Neural cell (in vitro differentiated cells): Measurements from ENCODE around the gene PRMT2. TPM values are rescaled to one million over a fixed set of nuclear protein-coding genes. Genes with fewer than 3 reads are reported as not detected.

ENCODE experiments used
- H2AFZ ChIP-seq: fragments of 200-600, 300-800 bp; sonication (generic), shearing (Covaris generic); 2 replicates; pipeline ENCODE4 v1.6.0; 2014; ENCODE audit warnings: low read depth, mild to moderate bottlenecking, antibody characterized with exemption, low read length, moderate library complexity
- H3F3A ChIP-seq: fragments of 200-600 bp; shearing (Covaris generic); 2 replicates; pipeline ENCODE4 v1.6.1; 2016; ENCODE audit warnings: mild to moderate bottlenecking, moderate library complexity, mixed read lengths, antibody characterized with exemption, low read length; ENCODE audit not compliant: insufficient read depth, poor library complexity, severe bottlenecking
- H3K27ac ChIP-seq: fragments of 200-600, 300-800 bp; sonication (generic), shearing (Covaris generic); 2 replicates; pipeline ENCODE4 v1.5.1; 2014; ENCODE audit warnings: mild to moderate bottlenecking, low read length, moderate library complexity
- H3K27me3 ChIP-seq: fragments of 300-800, 200-600 bp; sonication (generic), shearing (Covaris generic); 2 replicates; pipeline ENCODE4 v1.6.0; 2014; ENCODE audit warnings: mild to moderate bottlenecking, low read depth, low read length, moderate library complexity; ENCODE audit not compliant: insufficient read depth
- H3K36me3 ChIP-seq: fragments of 300-800, 200-600 bp; sonication (generic), shearing (Covaris generic); 2 replicates; pipeline ENCODE4 v1.5.1; 2014; ENCODE audit warnings: mild to moderate bottlenecking, antibody characterized with exemption, low read length, moderate library complexity; ENCODE audit not compliant: insufficient read depth
- H3K4me2 ChIP-seq: fragments of 300-800, 200-600 bp; sonication (generic), shearing (Covaris generic); 2 replicates; pipeline ENCODE4 v1.6.0; 2014; ENCODE audit warnings: mild to moderate bottlenecking, low read length
- H3K4me3 ChIP-seq: fragments of 300-800, 200-600 bp; sonication (generic), shearing (Covaris generic); 2 replicates; pipeline ENCODE4 v1.5.1; 2014; ENCODE audit warnings: mild to moderate bottlenecking, low read length, moderate library complexity
- H3K79me2 ChIP-seq: fragments of 200-600 bp; shearing (Covaris generic); replicated peaks from 2 replicates; pipeline ENCODE4 v1.6.0; 2014; ENCODE audit warnings: mild to moderate bottlenecking, low read length, moderate library complexity; ENCODE audit not compliant: insufficient read depth
- H3K9ac ChIP-seq: fragments of 300-800, 200-600 bp; sonication (generic), shearing (Covaris generic); 2 replicates; pipeline ENCODE4 v1.6.1; 2016; ENCODE audit warnings: mild to moderate bottlenecking, low read length, mixed read lengths
- H3K9me2 ChIP-seq: fragments of 200-600 bp; shearing (Covaris generic); 2 replicates; pipeline ENCODE4 v1.6.1; 2016; ENCODE audit warnings: mild to moderate bottlenecking, low read length, mixed read lengths; ENCODE audit not compliant: insufficient read depth
- H3K9me3 ChIP-seq: fragments of 200-600, 300-800 bp; sonication (generic), shearing (Covaris generic); 2 replicates; pipeline ENCODE4 v1.6.1; 2016; ENCODE audit warnings: mild to moderate bottlenecking, mixed run types, low read length, moderate library complexity, mixed read lengths
- H4K20me1 ChIP-seq: fragments of 200-600 bp; shearing (Covaris generic); 2 replicates; pipeline ENCODE4 v1.6.1; 2016; ENCODE audit warnings: mild to moderate bottlenecking, mixed run types; ENCODE audit not compliant: insufficient read depth
- EP300 ChIP-seq: fragments of 450-650 bp; conservative IDR thresholded peaks from 2 replicates; pipeline ENCODE4 v1.6.1; 2014; ENCODE audit warnings: antibody characterized with exemption, mild to moderate bottlenecking, moderate library complexity; ENCODE audit not compliant: poor library complexity, severe bottlenecking
- EZH2 ChIP-seq: fragments of 200-600, 300-800 bp; shearing (Covaris generic), sonication (generic); IDR thresholded peaks from 2 replicates; pipeline ENCODE4 v1.6.1; 2014; ENCODE audit warnings: antibody characterized with exemption, low read length, borderline replicate concordance, mild to moderate bottlenecking; ENCODE audit not compliant: insufficient read depth, poor library complexity, severe bottlenecking
- MXI1 ChIP-seq: fragments of 450-650 bp; conservative IDR thresholded peaks from 2 replicates; pipeline ENCODE4 v1.6.1; 2014; ENCODE audit warnings: antibody characterized with exemption, mild to moderate bottlenecking; ENCODE audit not compliant: poor library complexity, severe bottlenecking
- POLR2AphosphoS5 ChIP-seq: IDR thresholded peaks from 2 replicates; pipeline ENCODE4 v1.6.1; 2012
- RAD21 ChIP-seq: fragments of 450-650 bp; conservative IDR thresholded peaks from 2 replicates; pipeline ENCODE4 v1.6.1; 2014; ENCODE audit warnings: antibody characterized with exemption, mild to moderate bottlenecking, moderate library complexity
- REST ChIP-seq: IDR thresholded peaks from 2 replicates; pipeline ENCODE4 v1.6.1; 2012; ENCODE audit warnings: borderline replicate concordance
- SMC3 ChIP-seq: fragments of 450-650 bp; conservative IDR thresholded peaks from 2 replicates; pipeline ENCODE4 v1.6.1; 2014; ENCODE audit warnings: antibody characterized with exemption, mild to moderate bottlenecking, moderate library complexity; ENCODE audit not compliant: poor library complexity
- TAF1 ChIP-seq: IDR thresholded peaks from 2 replicates; pipeline ENCODE4 v1.6.1; 2012; ENCODE audit warnings: low read depth
- polyA plus RNA-seq: library from polyadenylated mRNA; depleted of rRNA; stranded (reverse); fragments of >200 nt; gene quantifications from 2 replicates; pipeline ENCODE4 v1.2.3, GENCODE V29; 2014
- TF ChIP-seq, protein P1 (sequence below): fragments of 450-650 bp; IDR thresholded peaks from 2 replicates; pipeline ENCODE4 v1.5.1; 2014; ENCODE audit warnings: antibody characterized with exemption, mild to moderate bottlenecking, moderate library complexity; ENCODE audit not compliant: poor library complexity, severe bottlenecking

Gene PRMT2
- polyA plus RNA-seq, 1 donor from 2014 or later: 313 TPM

GRCh38 chr21:46617267-46618051 is 18.0 kb upstream of the PRMT2 start:
- Histone ChIP-seq H4K20me1 (no peaks in the 10 kb centered on the region), H3K4me3 (no peak overlapping the region), H3K79me2 (no peaks in the 10 kb centered on the region), H3K27me3 (no peaks in the 10 kb centered on the region), H3K9me2 (no peaks in the 10 kb centered on the region), H2AFZ (no peak overlapping the region), H3K9ac (no peak overlapping the region), H3K4me2 (no peak overlapping the region), H3K27ac (no peak overlapping the region), H3K36me3 (no peaks in the 10 kb centered on the region), H3F3A (no peaks in the 10 kb centered on the region), H3K9me3 (no peaks in the 10 kb centered on the region)
- TF ChIP-seq POLR2AphosphoS5: no peak
- no peak for TF ChIP-seq MXI1
- TF ChIP-seq REST: no peak
- no peak for TF ChIP-seq TAF1
- no peak for TF ChIP-seq EZH2
- TF ChIP-seq EP300: no peak
- TF ChIP-seq, protein P1, sequence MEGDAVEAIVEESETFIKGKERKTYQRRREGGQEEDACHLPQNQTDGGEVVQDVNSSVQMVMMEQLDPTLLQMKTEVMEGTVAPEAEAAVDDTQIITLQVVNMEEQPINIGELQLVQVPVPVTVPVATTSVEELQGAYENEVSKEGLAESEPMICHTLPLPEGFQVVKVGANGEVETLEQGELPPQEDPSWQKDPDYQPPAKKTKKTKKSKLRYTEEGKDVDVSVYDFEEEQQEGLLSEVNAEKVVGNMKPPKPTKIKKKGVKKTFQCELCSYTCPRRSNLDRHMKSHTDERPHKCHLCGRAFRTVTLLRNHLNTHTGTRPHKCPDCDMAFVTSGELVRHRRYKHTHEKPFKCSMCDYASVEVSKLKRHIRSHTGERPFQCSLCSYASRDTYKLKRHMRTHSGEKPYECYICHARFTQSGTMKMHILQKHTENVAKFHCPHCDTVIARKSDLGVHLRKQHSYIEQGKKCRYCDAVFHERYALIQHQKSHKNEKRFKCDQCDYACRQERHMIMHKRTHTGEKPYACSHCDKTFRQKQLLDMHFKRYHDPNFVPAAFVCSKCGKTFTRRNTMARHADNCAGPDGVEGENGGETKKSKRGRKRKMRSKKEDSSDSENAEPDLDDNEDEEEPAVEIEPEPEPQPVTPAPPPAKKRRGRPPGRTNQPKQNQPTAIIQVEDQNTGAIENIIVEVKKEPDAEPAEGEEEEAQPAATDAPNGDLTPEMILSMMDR: no peak
- no peak for TF ChIP-seq SMC3
- no peak for TF ChIP-seq RAD21

GRCh38 chr21:46618738-46619379 is 16.6 kb upstream of the PRMT2 start:
- H3K9me2 ChIP-seq: no peaks in the 10 kb centered on the region
- TF ChIP-seq RAD21: no peak
- TF ChIP-seq EZH2: no peak
- no peak for TF ChIP-seq POLR2AphosphoS5
- TF ChIP-seq, protein P1: no peak
- no peak for TF ChIP-seq MXI1
- TF ChIP-seq SMC3: no peak
- TF ChIP-seq EP300: no peak

More at GRCh38 chr21:46618738-46619379, 16.6 kb upstream of the PRMT2 start:
- no peak overlapping the region for H3K9ac ChIP-seq
- H3K9me3 ChIP-seq: no peaks in the 10 kb centered on the region
- H3K27ac ChIP-seq: no peak overlapping the region
- no peaks in the 10 kb centered on the region for H3K79me2 ChIP-seq
- no peaks in the 10 kb centered on the region for H4K20me1 ChIP-seq
- H3F3A ChIP-seq: no peaks in the 10 kb centered on the region
- no peak overlapping the region for H3K4me3 ChIP-seq
- no peak overlapping the region for H3K4me2 ChIP-seq
- H3K27me3 ChIP-seq: no peaks in the 10 kb centered on the region
- no peaks in the 10 kb centered on the region for H3K36me3 ChIP-seq
- no peak overlapping the region for H2AFZ ChIP-seq
